Tibial nerve (tissue), 4 donors: ENCODE measurements around the gene SSC5D. TPM values are rescaled to one million over a fixed set of nuclear protein-coding genes. Genes with fewer than 3 reads are reported as not detected.

Experiments
- DNase-seq, 2 donors: peaks; one replicate each; pipeline ENCODE4 v3.0.0-alpha.2; 2019; ENCODE audit warnings: low spot score in 2 of 2
- H3K27ac ChIP-seq, 4 donors: fragments of 200-600 bp; sonication (generic) in 3 of 4; one replicate each; pipeline ENCODE4 v1.5.1; 2017 to 2019; ENCODE audit warnings: mild to moderate bottlenecking in 1 of 4
- H3K27me3 ChIP-seq, 2 donors: fragments of 200-600 bp; sonication (generic) in 1 of 2; one replicate each; pipeline versions ENCODE4 v1.5.1 to v1.6.0; 2017 to 2019
- H3K36me3 ChIP-seq, 3 donors: fragments of 200-600 bp; sonication (generic); one replicate each; pipeline ENCODE4 v1.5.1; 2018 to 2019
- H3K4me1 ChIP-seq, 4 donors: fragments of 200-600 bp; sonication (generic) in 3 of 4; one replicate each; pipeline ENCODE4 v1.5.1; 2017 to 2019
- H3K4me3 ChIP-seq, 4 donors: fragments of 200-600 bp; sonication (generic) in 3 of 4; one replicate each; pipeline ENCODE4 v1.5.1; 2017 to 2019; ENCODE audit warnings: mild to moderate bottlenecking in 1 of 4, moderate library complexity in 1 of 4
- H3K9me3 ChIP-seq, 4 donors: fragments of 200-600 bp; sonication (generic) in 3 of 4; one replicate each; pipeline ENCODE4 v1.5.1; 2017 to 2019
- CTCF ChIP-seq, 5 experiments: fragments of 200-600 bp in 3 of 5; fragments of 450-650 bp in 2 of 5; sonication (generic) in 3 of 5; IDR thresholded peaks; one replicate each; pipeline ENCODE4 v1.5.1; 2016 to 2019; ENCODE audit warnings: antibody characterized with exemption in 5 of 5, mild to moderate bottlenecking in 3 of 5, moderate library complexity in 2 of 5
- EP300 ChIP-seq, 2 donors: sonication (generic); formaldehyde crosslinking; IDR thresholded peaks; one replicate each; pipeline ENCODE4 v1.6.1; 2017; ENCODE audit warnings: antibody characterized with exemption in 2 of 2, mild to moderate bottlenecking in 1 of 2
- POLR2A ChIP-seq, 2 donors: fragments of 450-650 bp; IDR thresholded peaks; one replicate each; pipeline ENCODE4 v1.6.1; 2017; ENCODE audit warnings: antibody characterized with exemption in 2 of 2, mild to moderate bottlenecking in 2 of 2, moderate library complexity in 2 of 2
- WGBS, 2 donors: methylation state at CpG; one replicate each; pipeline ENCODE4 v1.1.5; 2018; 5-methylcytosine and 5-hydroxymethylcytosine counted together
- total RNA-seq, 4 donors: library from RNA; depleted of rRNA; stranded (reverse); fragments of >200 nt; gene quantifications; one replicate each; pipeline ENCODE4 v1.1.0, GENCODE V29; 2016

Gene SSC5D
- total RNA-seq, 4 donors from 2014 or later: 3.9 to 14.5 (median 7.2) TPM

- TF ChIP-seq POLR2A (IDR thresholded peaks at IDR 0.05) (no peak), CTCF (IDR thresholded peaks at IDR 0.05) (no peak), EP300 (IDR thresholded peaks at IDR 0.05) (no peak)
- Histone ChIP-seq H3K27me3 (peaks cover 0 to 3% of the 10 kb centered on the region in 2 donors), H3K9me3 (no peaks in the 10 kb centered on the region), H3K27ac (no peak overlapping the region), H3K36me3 (no peaks in the 10 kb centered on the region), H3K4me1 (no peaks in the 10 kb centered on the region), H3K4me3 (no peak overlapping the region)
- DNase-seq: no peak
- WGBS, 2 donors: 24 to 40% methylated on average over 5 of the region's 5 CpGs
These were observed 49.5 kb downstream of the SSC5D start for GRCh38 chr19:55537741-55538111.

- H3K4me3 ChIP-seq: no peak overlapping the region
- no peak for TF ChIP-seq EP300 (IDR thresholded peaks at IDR 0.05)
- no peak for TF ChIP-seq POLR2A (IDR thresholded peaks at IDR 0.05)
- no peak for TF ChIP-seq CTCF (IDR thresholded peaks at IDR 0.05)
- DNase-seq: no peak
- H3K9me3 ChIP-seq: no peaks in the 10 kb centered on the region
- H3K36me3 ChIP-seq: no peaks in the 10 kb centered on the region
- no peaks in the 10 kb centered on the region for H3K4me1 ChIP-seq
- peaks cover 0 to 3% of the 10 kb centered on the region in 2 donors for H3K27me3 ChIP-seq
- WGBS, 2 donors: 67 to 83% methylated on average over 5 of the region's 5 CpGs
- H3K27ac ChIP-seq: no peak overlapping the region
These were observed 49.9 kb downstream of the SSC5D start for GRCh38 chr19:55538132-55538531.

GRCh38 chr19:55539090-55539984, 51.1 kb downstream of the SSC5D start:
- Histone ChIP-seq H3K4me1 (no peaks in the 10 kb centered on the region), H3K9me3 (no peaks in the 10 kb centered on the region), H3K4me3 (no peak overlapping the region), H3K27me3 (peaks cover 0 to 3% of the 10 kb centered on the region in 2 donors), H3K36me3 (no peaks in the 10 kb centered on the region), H3K27ac (no peak overlapping the region)
- 79 to 82% methylated on average over 33 of the region's 33 CpGs for WGBS, 2 donors
- DNase-seq: no peak
- TF ChIP-seq POLR2A (IDR thresholded peaks at IDR 0.05): no peak
- no peak for TF ChIP-seq EP300 (IDR thresholded peaks at IDR 0.05)
- no peak for TF ChIP-seq CTCF (IDR thresholded peaks at IDR 0.05)

GRCh38 chr19:55540619-55541018, 52.4 kb downstream of the SSC5D start:
- no peaks in the 10 kb centered on the region for H3K9me3 ChIP-seq
- H3K27me3 ChIP-seq: peaks cover 0 to 15% of the 10 kb centered on the region in 2 donors
- no peak for DNase-seq
- 54% methylated on average over 10 of the region's 10 CpGs for WGBS, 2 donors
- H3K27ac ChIP-seq: no peak overlapping the region
- H3K4me3 ChIP-seq: no peak overlapping the region
- H3K36me3 ChIP-seq: no peaks in the 10 kb centered on the region
- TF ChIP-seq EP300 (IDR thresholded peaks at IDR 0.05) (no peak), CTCF (IDR thresholded peaks at IDR 0.05) (no peak), POLR2A (IDR thresholded peaks at IDR 0.05) (no peak)
- no peaks in the 10 kb centered on the region for H3K4me1 ChIP-seq

- no peaks in the 10 kb centered on the region for H3K4me1 ChIP-seq
- H3K27me3 ChIP-seq: peaks cover 0 to 15% of the 10 kb centered on the region in 2 donors
- no peak for DNase-seq
- TF ChIP-seq CTCF (IDR thresholded peaks at IDR 0.05) (no peak), POLR2A (IDR thresholded peaks at IDR 0.05) (no peak), EP300 (IDR thresholded peaks at IDR 0.05) (no peak)
- H3K27ac ChIP-seq: no peak overlapping the region
- H3K9me3 ChIP-seq: no peaks in the 10 kb centered on the region
- WGBS, 2 donors: 80 to 89% methylated on average over 5 to 18 of the region's 19 CpGs
- H3K36me3 ChIP-seq: no peaks in the 10 kb centered on the region
- no peak overlapping the region for H3K4me3 ChIP-seq
These were observed 52.9 kb downstream of the SSC5D start for GRCh38 chr19:55541091-55541490.
